Measurements from ENCODE around the gene GET3.
A peak's percentile ranks its signal among the peaks of the same experiment; 100 is the strongest.
"Not testable (repeated sequence)": the region's sequence is repeated elsewhere in the genome, so short reads cannot be mapped to it uniquely, and the experiment has no call there.

GET3 gene

DNA sequence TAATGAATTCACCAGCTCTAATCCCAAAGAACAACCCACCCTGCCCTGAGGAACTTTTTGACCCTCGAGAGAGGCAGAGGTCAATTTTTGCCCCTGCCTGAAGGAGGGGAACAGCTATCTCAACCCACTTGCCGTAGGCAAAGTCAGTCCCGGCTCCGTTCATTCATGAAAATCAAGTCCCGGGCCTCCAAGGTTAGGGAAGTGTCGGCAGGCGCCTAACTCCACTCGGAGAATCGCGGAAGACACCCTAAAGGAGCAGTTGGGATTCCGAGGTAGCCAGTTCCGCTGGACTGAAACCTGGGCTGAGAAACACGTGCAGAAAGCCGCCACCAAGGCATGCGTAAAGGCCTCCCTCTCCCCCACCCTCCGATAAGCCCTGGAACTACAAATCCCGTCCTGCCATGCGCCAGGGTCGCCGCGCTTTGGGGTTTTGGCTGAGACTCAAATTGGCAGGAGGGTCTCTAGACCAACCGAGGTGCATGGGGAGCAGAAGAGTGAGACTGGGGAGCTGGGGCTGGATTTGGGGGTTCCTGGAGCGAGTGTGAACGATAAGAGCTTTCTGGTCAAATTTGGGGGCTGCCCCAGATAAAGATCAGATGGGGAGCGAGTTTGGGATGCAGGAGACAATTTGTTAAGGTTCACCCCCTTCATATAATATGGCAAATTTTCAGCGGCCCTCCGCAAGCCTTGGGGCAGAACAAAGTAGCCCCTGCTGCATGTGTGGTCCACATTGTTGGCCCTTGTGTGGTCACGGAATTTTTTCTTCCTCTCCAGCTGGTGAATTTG, 13.5 kb upstream of the GET3 start, which contains the start of gene TNPO2:
Gene TNPO2 (minus strand): TSS at position 292 of the 786 bp plus-strand sequence. CDS start 2,955 bp downstream, outside the sequence.
- TF ChIP-seq, protein P1, sequence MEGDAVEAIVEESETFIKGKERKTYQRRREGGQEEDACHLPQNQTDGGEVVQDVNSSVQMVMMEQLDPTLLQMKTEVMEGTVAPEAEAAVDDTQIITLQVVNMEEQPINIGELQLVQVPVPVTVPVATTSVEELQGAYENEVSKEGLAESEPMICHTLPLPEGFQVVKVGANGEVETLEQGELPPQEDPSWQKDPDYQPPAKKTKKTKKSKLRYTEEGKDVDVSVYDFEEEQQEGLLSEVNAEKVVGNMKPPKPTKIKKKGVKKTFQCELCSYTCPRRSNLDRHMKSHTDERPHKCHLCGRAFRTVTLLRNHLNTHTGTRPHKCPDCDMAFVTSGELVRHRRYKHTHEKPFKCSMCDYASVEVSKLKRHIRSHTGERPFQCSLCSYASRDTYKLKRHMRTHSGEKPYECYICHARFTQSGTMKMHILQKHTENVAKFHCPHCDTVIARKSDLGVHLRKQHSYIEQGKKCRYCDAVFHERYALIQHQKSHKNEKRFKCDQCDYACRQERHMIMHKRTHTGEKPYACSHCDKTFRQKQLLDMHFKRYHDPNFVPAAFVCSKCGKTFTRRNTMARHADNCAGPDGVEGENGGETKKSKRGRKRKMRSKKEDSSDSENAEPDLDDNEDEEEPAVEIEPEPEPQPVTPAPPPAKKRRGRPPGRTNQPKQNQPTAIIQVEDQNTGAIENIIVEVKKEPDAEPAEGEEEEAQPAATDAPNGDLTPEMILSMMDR (IDR thresholded peaks at IDR 0.05; ENCODE audit: extremely low read depth, insufficient read depth, missing control alignments): no peak
- in situ Hi-C loops (cut with MboI; ENCODE audit: low pct_unique_long_range_greater_than_20kb, low sequenced_read_pairs, unreplicated experiment): no loop called here

DNA sequence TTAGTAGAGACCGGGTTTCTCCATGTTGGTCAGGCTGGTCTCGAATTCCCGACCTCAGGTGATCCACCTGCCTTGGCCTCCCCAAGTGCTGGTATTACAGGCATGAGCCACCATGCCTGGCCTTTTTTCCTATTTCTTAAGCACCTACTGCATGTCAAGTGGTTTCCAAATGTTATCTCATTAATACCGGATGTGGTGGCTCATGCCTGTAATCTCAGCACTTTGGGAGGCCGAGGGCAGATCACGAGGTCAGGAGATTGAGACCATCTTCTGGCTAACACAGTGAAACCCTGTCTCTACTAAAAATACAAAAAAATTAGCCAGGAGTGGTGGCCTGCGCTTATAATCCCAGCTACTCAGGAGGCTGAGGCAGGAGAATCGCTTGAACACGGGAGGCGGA, 11.7 kb upstream of the GET3 start:
- DNase-seq (ENCODE audit: low spot score); in situ Hi-C loops (cut with MboI; ENCODE audit: low pct_unique_long_range_greater_than_20kb, low sequenced_read_pairs, unreplicated experiment): not testable (repeated sequence)

More for the DNA sequence above, 13.5 kb upstream of the GET3 start, which contains the start of gene TNPO2:
- DNase-seq (ENCODE audit: low spot score): peak; percentile 82

DNA sequence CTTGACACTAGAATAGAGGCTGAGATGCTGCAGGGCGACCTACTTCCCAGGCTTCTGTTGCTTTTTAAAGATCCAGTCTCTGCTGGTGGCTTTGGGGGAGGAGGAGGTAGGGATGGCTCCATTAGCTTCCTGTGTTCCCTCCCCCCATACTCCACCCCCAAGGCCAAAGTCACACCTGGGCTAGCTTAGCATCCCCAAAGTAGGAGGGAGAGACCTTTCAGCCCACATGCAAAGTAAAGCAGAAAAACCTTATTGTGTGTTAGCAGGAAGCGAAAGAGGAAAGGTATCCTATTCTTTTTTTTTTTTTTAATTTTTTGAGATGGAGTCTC, 10.3 kb upstream of the GET3 start:
- in situ Hi-C loops (cut with MboI; ENCODE audit: low pct_unique_long_range_greater_than_20kb, low sequenced_read_pairs, unreplicated experiment): no loop called here
- no peak for DNase-seq (ENCODE audit: low spot score)
- TF ChIP-seq, protein P1 (IDR thresholded peaks at IDR 0.05; ENCODE audit: extremely low read depth, insufficient read depth, missing control alignments): no peak

GRCh38 chr19:12727745-12728433, 9.4 kb upstream of the GET3 start:
- in situ Hi-C loops (cut with MboI; ENCODE audit: low pct_unique_long_range_greater_than_20kb, low sequenced_read_pairs, unreplicated experiment): no loop called here
- TF ChIP-seq, protein P1 (IDR thresholded peaks at IDR 0.05; ENCODE audit: extremely low read depth, insufficient read depth, missing control alignments): no peak

DNA sequence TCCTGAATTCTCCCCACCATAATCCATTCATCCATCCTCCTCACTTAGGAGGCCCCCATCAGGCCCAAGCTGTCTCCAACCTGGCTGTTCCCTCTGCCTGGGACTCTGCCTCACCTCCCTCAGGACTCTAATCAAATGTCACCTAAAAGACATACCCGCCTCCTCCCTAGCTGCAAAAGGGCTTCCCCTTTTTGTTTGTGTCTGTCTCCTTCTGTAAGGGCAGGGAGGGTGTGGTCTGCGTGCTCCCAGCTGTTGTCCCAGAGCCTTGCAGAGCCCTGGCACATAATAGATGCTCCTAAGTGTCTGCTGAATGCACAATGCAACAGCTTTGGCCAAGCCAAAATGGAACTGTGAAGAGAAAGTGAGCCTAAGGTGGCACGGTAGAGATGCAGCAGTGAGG, 7.2 kb upstream of the GET3 start:
- in situ Hi-C loops (cut with MboI; ENCODE audit: low pct_unique_long_range_greater_than_20kb, low sequenced_read_pairs, unreplicated experiment): no loop called here
- TF ChIP-seq, protein P1 (IDR thresholded peaks at IDR 0.05; ENCODE audit: extremely low read depth, insufficient read depth, missing control alignments): no peak
- DNase-seq (ENCODE audit: low spot score): no peak

More at GRCh38 chr19:12727745-12728433, 9.4 kb upstream of the GET3 start:
- DNase-seq (ENCODE audit: low spot score): no peak

DNA sequence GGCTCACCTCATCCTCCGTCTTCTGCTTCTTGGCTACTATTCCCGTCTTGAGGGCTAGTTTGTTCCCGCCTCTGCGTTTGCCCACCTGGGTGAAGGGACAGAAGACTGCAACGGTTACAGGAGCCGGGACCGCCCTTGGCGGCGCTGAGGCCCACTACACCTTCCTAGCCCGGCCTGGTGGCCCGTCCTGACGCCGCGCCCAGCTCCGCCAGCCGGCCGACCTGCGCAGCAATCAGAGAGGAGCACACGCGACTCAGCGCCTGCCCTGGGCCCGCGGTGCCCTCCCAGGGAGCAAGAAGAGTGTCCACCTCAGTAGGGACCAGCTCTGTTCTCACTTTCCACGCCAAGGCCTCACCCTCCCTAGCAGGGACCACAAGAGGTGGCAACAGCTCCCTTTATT, 6.0 kb upstream of the GET3 start:
- in situ Hi-C loops (cut with MboI; ENCODE audit: low pct_unique_long_range_greater_than_20kb, low sequenced_read_pairs, unreplicated experiment): no loop called here
- no peak for DNase-seq (ENCODE audit: low spot score)
- TF ChIP-seq, protein P1 (IDR thresholded peaks at IDR 0.05; ENCODE audit: extremely low read depth, insufficient read depth, missing control alignments): no peak
